A549 treated with dexamethasone at 1 μM for 4 hours (cell line): ENCODE measurements around the gene CYP4F22. TPM values are rescaled to one million over a fixed set of nuclear protein-coding genes. Genes with fewer than 3 reads are reported as not detected.

Experiments
- total RNA-seq: library from RNA; stranded (reverse); fragments of 200-300 nt; extraction: Qiagen RNA extraction; gene quantifications from 5 replicates; pipeline ENCODE4 v1.2.3, GENCODE V29; 2022

Gene CYP4F22
- total RNA-seq: 0.13 to 0.44 TPM (median 0.27 TPM) in 5 replicates

DNA sequence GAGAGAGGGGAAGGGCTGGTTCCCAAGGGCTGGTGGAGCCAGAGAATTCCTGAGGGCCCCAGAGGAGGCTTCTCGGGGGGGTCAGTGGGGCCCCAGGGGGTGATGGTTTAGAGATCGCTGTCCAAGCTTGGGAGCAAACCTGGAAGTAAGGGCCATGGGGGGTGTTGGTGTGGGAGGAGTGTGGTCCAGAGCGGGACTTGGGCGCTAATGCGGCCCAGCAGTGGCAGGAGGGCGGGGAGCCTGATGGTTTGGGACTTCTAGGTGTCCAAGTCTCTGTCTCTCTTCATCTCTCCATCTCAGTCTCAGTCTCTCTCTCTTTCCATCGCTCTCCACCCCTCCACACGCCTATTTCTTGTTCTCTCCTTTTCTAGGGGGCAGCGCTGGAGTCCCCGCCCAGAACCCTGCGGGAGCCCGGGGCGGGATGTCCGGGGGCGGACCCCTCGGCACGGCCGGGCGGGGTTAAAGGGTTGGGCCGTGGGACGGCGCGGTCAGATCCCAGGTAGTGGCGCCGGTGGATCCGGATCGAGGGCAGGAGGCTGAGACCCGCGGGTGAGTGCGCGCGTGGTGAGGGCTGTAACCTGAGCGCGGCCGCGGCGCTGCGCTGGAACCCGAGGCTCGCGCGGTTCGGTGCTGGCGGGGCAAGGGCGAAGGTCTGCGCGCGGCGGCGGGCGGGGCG lies at the start of gene CYP4F22:
Gene CYP4F22 (plus strand): TSS at position 491 of the 676 bp plus-strand sequence. CDS start 16,812 bp downstream, outside the sequence.

DNA sequence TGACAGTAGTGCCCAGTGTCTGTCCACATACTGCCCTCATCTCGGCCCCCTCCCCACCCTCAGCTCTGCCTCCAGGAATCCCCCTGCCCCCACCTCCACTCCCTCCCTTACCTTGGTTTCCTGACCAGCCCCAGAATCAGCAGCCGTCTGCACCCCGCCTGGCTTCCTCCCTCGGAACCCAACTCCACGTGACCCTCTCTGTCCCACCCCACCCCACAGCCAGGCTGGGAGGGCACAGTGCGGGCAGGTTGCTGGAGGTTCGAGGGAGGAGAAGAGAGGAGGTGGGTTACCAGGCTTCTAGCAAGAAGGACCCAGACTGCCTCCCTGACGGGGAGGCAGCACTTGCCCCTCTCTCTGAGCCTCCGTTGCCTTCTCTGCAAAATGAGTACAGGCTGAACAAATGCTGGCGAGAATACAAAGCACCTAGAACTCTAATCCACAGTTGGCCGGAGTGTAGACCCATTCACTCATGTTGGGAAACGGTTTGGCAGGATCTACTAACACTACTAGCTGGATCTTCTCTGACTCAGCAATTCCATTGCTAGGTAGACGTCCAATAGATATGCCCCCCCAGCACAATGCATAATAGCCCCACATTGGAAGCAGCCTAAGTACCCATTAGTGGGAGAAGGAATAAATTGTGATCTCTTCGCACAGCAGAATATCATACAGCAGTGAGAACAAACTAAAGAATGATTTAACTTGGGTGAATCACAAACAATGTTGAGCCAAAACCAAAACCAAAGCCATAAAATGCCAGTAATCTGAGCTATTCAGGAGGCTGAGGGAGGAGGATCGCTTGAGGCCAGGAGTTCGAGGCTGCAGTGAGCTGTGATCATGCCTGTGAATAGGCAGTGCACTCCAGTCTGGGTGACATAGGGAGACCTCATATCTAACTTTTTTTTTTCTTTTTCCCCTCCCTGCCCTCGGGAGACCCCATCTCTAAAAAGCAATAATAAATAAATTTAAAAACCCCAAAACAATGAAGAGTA lies 43.6 kb upstream of the CYP4F22 start, which contains the start of gene RASAL3:
Gene RASAL3 (minus strand): TSS at position 151 of the 992 bp plus-strand sequence. CDS start 186 bp downstream, outside the sequence.

DNA sequence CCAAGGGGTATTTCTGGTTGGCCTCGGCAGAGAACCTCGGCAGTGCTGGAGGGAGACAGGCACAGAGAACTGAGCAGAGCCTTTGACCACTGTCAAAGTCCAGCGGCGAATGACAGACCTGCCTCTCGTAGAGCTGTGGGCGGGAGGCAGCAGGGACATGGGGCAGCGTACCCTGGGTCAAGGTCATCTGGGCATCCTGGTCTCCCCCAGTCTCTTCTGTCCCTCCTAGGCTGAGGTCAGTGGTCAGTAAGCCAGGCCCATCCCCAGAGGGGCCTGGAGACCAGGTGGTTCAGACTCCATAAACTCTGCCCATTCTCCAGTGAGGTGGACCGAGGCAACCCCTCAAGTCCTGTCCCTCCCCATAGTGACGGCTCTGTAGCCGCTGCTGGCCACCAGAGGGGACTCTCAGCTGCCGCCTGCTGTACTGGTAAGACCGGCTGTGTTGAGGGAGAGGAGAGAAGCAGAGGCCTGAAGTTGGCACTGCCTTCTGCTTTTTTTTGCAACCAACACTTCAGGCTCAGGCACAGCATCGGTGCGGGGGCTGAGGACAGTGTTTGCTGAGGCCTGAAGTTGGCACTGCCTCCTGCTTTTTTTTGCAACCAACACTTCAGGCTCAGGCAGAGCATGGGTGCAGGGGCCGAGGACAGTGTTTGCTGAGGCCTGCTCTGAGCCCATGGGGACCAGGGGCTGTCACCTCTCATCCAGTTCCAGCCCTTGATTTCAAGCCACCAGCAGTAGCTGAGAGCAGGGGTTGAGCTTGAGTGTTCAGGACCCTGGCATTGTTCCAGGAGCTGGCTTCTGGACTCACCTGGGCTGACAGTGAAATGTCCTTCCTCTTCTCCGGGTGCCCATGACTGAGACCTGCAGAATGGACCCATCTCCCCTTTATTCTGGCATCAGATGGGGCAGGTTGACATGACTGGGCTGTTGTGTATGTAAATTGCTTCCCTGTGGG lies 28.7 kb upstream of the CYP4F22 start, which contains the start of gene PGLYRP2:
Gene PGLYRP2 (minus strand): TSS at position 111 of the 955 bp plus-strand sequence. CDS start 130 bp downstream, outside the sequence.

Other genes with a start within 250 kb of the CYP4F22 start
- 18.9 to 36.6 TPM (median 32.2 TPM) in 5 replicates for gene BRD4, start 176.0 kb upstream of the CYP4F22 start, total RNA-seq
- 13.8 to 18.4 TPM (median 18.1 TPM) in 5 replicates for gene AKAP8, start 128.7 kb upstream of the CYP4F22 start, total RNA-seq
- 35.3 to 43.1 TPM (median 38.7 TPM) in 5 replicates for gene AKAP8L, start 89.5 kb upstream of the CYP4F22 start, total RNA-seq
- 12.9 to 25.5 TPM (median 24.2 TPM) in 5 replicates for gene WIZ, start 58.6 kb upstream of the CYP4F22 start, total RNA-seq
- gene RASAL3, start 44.0 kb upstream of the CYP4F22 start, total RNA-seq: not detected in 5 replicates
- not detected in 5 replicates for gene PGLYRP2, start 29.0 kb upstream of the CYP4F22 start, total RNA-seq
- gene CYP4F8, start 106.7 kb downstream of the CYP4F22 start, total RNA-seq: not detected in 5 replicates
- gene CYP4F3, start 132.4 kb downstream of the CYP4F22 start, total RNA-seq: 2.3 to 4.7 TPM (median 3.9 TPM) in 5 replicates
- gene CYP4F12, start 164.6 kb downstream of the CYP4F22 start, total RNA-seq: 1.6 to 2.8 TPM (median 2.1 TPM) in 5 replicates
- gene OR10H2, start 219.5 kb downstream of the CYP4F22 start, total RNA-seq: not detected in 5 replicates
- not detected in 5 replicates for gene OR10H3, start 229.5 kb downstream of the CYP4F22 start, total RNA-seq